ENCODE data around the gene PRKG1. TPM values are rescaled to one million over a fixed set of nuclear protein-coding genes. Genes with fewer than 3 reads are reported as not detected.

PRKG1 gene
- total RNA-seq, 1 donor, result 19.5 TPM

- Histone ChIP-seq H3K79me2 (ENCODE audit: insufficient read depth, low read length) (no peaks in the 10 kb centered on the region), H3K27me3 (ENCODE audit: insufficient read depth, low read length) (no peaks in the 10 kb centered on the region), H3K9me3 (ENCODE audit: low read depth, low read length) (no peaks in the 10 kb centered on the region), H3K4me3 (ENCODE audit: insufficient read depth, low read length) (no peak overlapping the region), H3K36me3 (ENCODE audit: insufficient read depth, low read length) (no peaks in the 10 kb centered on the region), H3K27ac (ENCODE audit: low read depth, low read length) (no peak overlapping the region), H2AFZ (ENCODE audit: low read length) (no peak overlapping the region), H3K4me1 (ENCODE audit: insufficient read depth, low read length) (no peaks in the 10 kb centered on the region), H3K4me2 (ENCODE audit: insufficient read depth, low read length) (no peak overlapping the region), H4K20me1 (ENCODE audit: insufficient read depth, low read length) (no peaks in the 10 kb centered on the region)
- no peak for TF ChIP-seq CTCF (IDR thresholded peaks at IDR 0.05; ENCODE audit: extremely low read depth, low read depth, low read length)
- no peak for DNase-seq (ENCODE audit: insufficient read length, low spot score, missing footprints)
These were observed 1018.1 kb downstream of the PRKG1 start for GRCh38 chr10:52092390-52092789.

- Histone ChIP-seq H3K27me3 (ENCODE audit: insufficient read depth, low read length) (no peaks in the 10 kb centered on the region), H3K4me2 (ENCODE audit: insufficient read depth, low read length) (no peak overlapping the region), H3K27ac (ENCODE audit: low read depth, low read length) (no peak overlapping the region), H3K36me3 (ENCODE audit: insufficient read depth, low read length) (no peaks in the 10 kb centered on the region), H3K4me3 (ENCODE audit: insufficient read depth, low read length) (no peak overlapping the region), H3K9me3 (ENCODE audit: low read depth, low read length) (no peaks in the 10 kb centered on the region), H4K20me1 (ENCODE audit: insufficient read depth, low read length) (no peaks in the 10 kb centered on the region), H2AFZ (ENCODE audit: low read length) (no peak overlapping the region), H3K4me1 (ENCODE audit: insufficient read depth, low read length) (no peaks in the 10 kb centered on the region), H3K79me2 (ENCODE audit: insufficient read depth, low read length) (no peaks in the 10 kb centered on the region)
- no peak for TF ChIP-seq CTCF (IDR thresholded peaks at IDR 0.05; ENCODE audit: extremely low read depth, low read depth, low read length)
- DNase-seq (ENCODE audit: insufficient read length, low spot score, missing footprints), result no peak
These were observed 1023.8 kb downstream of the PRKG1 start for GRCh38 chr10:52098130-52098529.

GRCh38 chr10:52099026-52099600 is 1024.8 kb downstream of the PRKG1 start:
- no peaks in the 10 kb centered on the region for H3K9me3 ChIP-seq (ENCODE audit: low read depth, low read length)
- H3K36me3 ChIP-seq (ENCODE audit: insufficient read depth, low read length), result no peaks in the 10 kb centered on the region
- no peak overlapping the region for H2AFZ ChIP-seq (ENCODE audit: low read length)
- H4K20me1 ChIP-seq (ENCODE audit: insufficient read depth, low read length), result no peaks in the 10 kb centered on the region
- no peak overlapping the region for H3K4me2 ChIP-seq (ENCODE audit: insufficient read depth, low read length)
- H3K27ac ChIP-seq (ENCODE audit: low read depth, low read length), result no peak overlapping the region
- no peak overlapping the region for H3K4me3 ChIP-seq (ENCODE audit: insufficient read depth, low read length)
- H3K4me1 ChIP-seq (ENCODE audit: insufficient read depth, low read length), result no peaks in the 10 kb centered on the region
- no peak for TF ChIP-seq CTCF (IDR thresholded peaks at IDR 0.05; ENCODE audit: extremely low read depth, low read depth, low read length)
- no peak for DNase-seq (ENCODE audit: insufficient read length, low spot score, missing footprints)
- H3K27me3 ChIP-seq (ENCODE audit: insufficient read depth, low read length), result no peaks in the 10 kb centered on the region
- H3K79me2 ChIP-seq (ENCODE audit: insufficient read depth, low read length), result no peaks in the 10 kb centered on the region

- Histone ChIP-seq H3K4me3 (ENCODE audit: insufficient read depth, low read length) (no peak overlapping the region), H3K36me3 (ENCODE audit: insufficient read depth, low read length) (no peaks in the 10 kb centered on the region), H2AFZ (ENCODE audit: low read length) (no peak overlapping the region), H3K27ac (ENCODE audit: low read depth, low read length) (no peak overlapping the region), H3K9me3 (ENCODE audit: low read depth, low read length) (no peaks in the 10 kb centered on the region), H4K20me1 (ENCODE audit: insufficient read depth, low read length) (no peaks in the 10 kb centered on the region), H3K4me2 (ENCODE audit: insufficient read depth, low read length) (no peak overlapping the region), H3K4me1 (ENCODE audit: insufficient read depth, low read length) (no peaks in the 10 kb centered on the region), H3K27me3 (ENCODE audit: insufficient read depth, low read length) (no peaks in the 10 kb centered on the region), H3K79me2 (ENCODE audit: insufficient read depth, low read length) (no peaks in the 10 kb centered on the region)
- no peak for DNase-seq (ENCODE audit: insufficient read length, low spot score, missing footprints)
- no peak for TF ChIP-seq CTCF (IDR thresholded peaks at IDR 0.05; ENCODE audit: extremely low read depth, low read depth, low read length)
These were observed 1025.8 kb downstream of the PRKG1 start for GRCh38 chr10:52100011-52100547.
